A673 (cell line): ENCODE results near the gene CFAP43.

Experiments
- CTCF ChIP-seq: fragments of 300-800, 200-600 bp; sonication (generic); conservative IDR thresholded peaks from 2 replicates; pipeline ENCODE4 v1.5.1; 2017; ENCODE audit warnings: low read depth, mild to moderate bottlenecking, antibody characterized with exemption, low read length, moderate library complexity, mixed read lengths
- EZH2 ChIP-seq: fragments of 200-600 bp; sonication (generic); IDR thresholded peaks from 2 replicates; pipeline ENCODE4 v1.6.1; 2017; ENCODE audit warnings: borderline replicate concordance, low read depth, mild to moderate bottlenecking, mixed read lengths, antibody characterized with exemption, low read length; ENCODE audit not compliant: poor library complexity, severe bottlenecking

DNA sequence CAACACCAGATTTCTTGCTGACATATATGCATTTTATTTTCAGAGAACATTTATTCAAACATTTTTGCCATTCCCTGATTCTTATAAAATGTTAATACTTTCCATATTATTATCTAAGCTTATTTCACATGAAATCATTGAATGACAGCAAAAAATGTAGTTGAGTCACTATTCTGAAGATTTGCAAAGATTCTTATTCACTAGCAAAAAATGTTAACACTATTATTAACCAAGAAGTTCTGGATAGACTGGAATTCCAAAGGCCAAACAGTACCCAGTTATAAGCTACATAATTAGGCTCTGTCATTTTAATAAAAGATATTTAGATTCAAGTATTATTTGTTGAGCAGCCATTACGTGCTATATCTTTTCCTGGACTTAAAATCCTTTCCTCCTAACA lies 41.1 kb upstream of the CFAP43 start:
- TF ChIP-seq CTCF (no peak), EZH2 (no peak)
